ENCODE data around the gene LAYN.

DNA sequence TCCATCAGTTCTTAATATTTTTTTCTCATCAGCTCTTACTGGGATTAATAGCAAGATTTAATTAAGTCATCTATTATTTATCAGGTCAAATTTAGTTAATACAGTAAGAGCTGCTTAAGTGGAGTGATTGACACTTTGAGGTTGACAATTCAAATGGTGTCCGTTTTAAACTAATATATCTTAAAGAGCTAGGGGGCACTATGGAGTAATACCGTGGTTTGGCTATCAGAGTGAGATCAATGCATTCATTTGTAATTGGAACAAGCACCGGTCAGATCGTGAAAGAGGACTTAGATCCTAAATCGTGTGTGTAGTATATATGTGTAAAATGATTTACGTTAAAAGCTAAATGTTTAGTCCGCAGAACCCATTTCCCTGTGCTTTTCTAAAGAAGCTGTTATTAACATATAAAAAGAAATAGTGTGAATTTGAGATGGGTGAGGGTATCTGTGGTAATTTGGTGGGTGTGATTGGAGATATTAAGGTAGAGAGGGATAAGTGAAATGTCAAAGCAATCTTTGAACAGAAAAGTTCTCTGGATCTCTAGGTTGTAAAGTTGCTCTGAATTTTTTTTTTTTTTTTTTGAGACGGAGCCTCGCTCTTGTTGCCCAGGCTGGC is 64.0 kb downstream of the LAYN start:
- TF ChIP-seq, protein P1, sequence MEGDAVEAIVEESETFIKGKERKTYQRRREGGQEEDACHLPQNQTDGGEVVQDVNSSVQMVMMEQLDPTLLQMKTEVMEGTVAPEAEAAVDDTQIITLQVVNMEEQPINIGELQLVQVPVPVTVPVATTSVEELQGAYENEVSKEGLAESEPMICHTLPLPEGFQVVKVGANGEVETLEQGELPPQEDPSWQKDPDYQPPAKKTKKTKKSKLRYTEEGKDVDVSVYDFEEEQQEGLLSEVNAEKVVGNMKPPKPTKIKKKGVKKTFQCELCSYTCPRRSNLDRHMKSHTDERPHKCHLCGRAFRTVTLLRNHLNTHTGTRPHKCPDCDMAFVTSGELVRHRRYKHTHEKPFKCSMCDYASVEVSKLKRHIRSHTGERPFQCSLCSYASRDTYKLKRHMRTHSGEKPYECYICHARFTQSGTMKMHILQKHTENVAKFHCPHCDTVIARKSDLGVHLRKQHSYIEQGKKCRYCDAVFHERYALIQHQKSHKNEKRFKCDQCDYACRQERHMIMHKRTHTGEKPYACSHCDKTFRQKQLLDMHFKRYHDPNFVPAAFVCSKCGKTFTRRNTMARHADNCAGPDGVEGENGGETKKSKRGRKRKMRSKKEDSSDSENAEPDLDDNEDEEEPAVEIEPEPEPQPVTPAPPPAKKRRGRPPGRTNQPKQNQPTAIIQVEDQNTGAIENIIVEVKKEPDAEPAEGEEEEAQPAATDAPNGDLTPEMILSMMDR (conservative IDR thresholded peaks at IDR 0.05; ENCODE audit: low read depth, low read length) = peak; percentile 84
- TF ChIP-seq EZH2 (IDR thresholded peaks at IDR 0.05; ENCODE audit: borderline replicate concordance, low read depth, low read length, poor library complexity, severe bottlenecking) = no peak

Measured in A673 (cell line).